ENCODE results near the gene SHB.

DNA sequence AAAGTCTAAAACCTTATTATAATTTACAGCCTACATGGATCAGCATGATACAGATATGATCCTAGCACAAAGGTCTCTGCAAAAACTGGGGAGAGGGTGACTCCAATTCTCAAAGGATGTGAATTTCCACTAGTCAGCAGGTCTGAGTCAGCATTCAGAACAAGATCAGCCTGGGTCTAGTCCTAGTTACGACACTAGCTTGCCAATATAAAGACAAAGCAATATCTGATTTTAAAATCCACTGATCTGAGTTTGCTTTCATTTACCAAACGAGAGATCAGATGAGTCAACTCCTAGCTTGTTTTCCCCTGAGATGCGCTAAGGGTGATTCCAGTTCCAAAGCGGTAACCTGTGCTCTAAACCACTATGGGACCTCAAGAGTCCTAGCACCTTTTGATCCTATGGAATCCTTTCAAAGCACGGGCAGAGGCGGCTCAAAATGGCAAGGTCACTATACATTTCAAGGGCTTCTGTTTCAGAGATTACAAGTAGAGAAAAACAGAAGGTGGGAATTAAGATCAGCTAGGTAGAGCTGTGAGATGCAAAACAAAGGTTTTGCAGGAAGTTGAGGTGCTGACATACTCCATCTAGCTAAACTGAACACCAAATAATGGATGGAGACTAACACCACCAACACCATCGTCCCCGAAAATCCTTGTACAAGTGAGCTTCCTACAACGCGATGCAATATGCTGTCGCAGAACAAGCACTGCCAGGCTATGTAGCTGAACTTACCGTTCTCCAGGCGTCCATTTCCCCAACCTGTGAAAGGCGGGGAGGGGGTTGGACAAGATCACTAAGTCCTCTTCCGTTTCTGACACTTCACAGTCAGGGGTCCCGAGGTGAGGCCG is 166.0 kb downstream of the SHB start:
- TF ChIP-seq HDAC6 (IDR thresholded peaks at IDR 0.05; ENCODE audit: low read depth, low read length): no peak
- TF ChIP-seq FOSL1 (IDR thresholded peaks at IDR 0.05; ENCODE audit: insufficient read depth, low read depth, low read length): no peak
- TF ChIP-seq, protein P1, sequence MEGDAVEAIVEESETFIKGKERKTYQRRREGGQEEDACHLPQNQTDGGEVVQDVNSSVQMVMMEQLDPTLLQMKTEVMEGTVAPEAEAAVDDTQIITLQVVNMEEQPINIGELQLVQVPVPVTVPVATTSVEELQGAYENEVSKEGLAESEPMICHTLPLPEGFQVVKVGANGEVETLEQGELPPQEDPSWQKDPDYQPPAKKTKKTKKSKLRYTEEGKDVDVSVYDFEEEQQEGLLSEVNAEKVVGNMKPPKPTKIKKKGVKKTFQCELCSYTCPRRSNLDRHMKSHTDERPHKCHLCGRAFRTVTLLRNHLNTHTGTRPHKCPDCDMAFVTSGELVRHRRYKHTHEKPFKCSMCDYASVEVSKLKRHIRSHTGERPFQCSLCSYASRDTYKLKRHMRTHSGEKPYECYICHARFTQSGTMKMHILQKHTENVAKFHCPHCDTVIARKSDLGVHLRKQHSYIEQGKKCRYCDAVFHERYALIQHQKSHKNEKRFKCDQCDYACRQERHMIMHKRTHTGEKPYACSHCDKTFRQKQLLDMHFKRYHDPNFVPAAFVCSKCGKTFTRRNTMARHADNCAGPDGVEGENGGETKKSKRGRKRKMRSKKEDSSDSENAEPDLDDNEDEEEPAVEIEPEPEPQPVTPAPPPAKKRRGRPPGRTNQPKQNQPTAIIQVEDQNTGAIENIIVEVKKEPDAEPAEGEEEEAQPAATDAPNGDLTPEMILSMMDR (IDR thresholded peaks at IDR 0.05; ENCODE audit: control extremely low read depth in 1 of 3, insufficient read depth in 1 of 3, low read depth in 1 of 3, low read length in 3 of 3): no peak
- no peak for TF ChIP-seq RFX5 (IDR thresholded peaks at IDR 0.05; ENCODE audit: borderline replicate concordance, low read depth, low read length)
- TF ChIP-seq EZH2 (IDR thresholded peaks at IDR 0.05; ENCODE audit: low read depth, low read length, severe bottlenecking): no peak
- TF ChIP-seq POLR2AphosphoS5 (IDR thresholded peaks at IDR 0.05; ENCODE audit: low read depth, low read length): no peak
- TF ChIP-seq CEBPB (IDR thresholded peaks at IDR 0.05; ENCODE audit: low read depth, low read length): no peak
- TF ChIP-seq EP300 (IDR thresholded peaks at IDR 0.05; ENCODE audit: borderline replicate concordance in 1 of 2, low read depth in 2 of 2, low read length in 2 of 2): no peak
- no peak for TF ChIP-seq KDM5A (IDR thresholded peaks at IDR 0.05; ENCODE audit: low read length)
- TF ChIP-seq CREB1 (IDR thresholded peaks at IDR 0.05): no peak
- TF ChIP-seq KDM1A (IDR thresholded peaks at IDR 0.05; ENCODE audit: borderline replicate concordance, low read length): no peak
- no peak for TF ChIP-seq TAF1 (IDR thresholded peaks at IDR 0.05; ENCODE audit: low read depth, low read length)
- no peak for TF ChIP-seq JUN (IDR thresholded peaks at IDR 0.05; ENCODE audit: low read depth, low read length)
